Spleen (tissue), 11 donors: ENCODE data around the gene SHC2. TPM values are rescaled to one million over a fixed set of nuclear protein-coding genes. Genes with fewer than 3 reads are reported as not detected.

Experiments
- DNase-seq: peaks from one replicate; pipeline ENCODE4 v3.0.0-alpha.2; 2020
- H3K27ac ChIP-seq, 8 donors: fragments of 200-600 bp; sonication (generic) in 7 of 8; 1 replicate in 4 of 8; 2 replicates in 4 of 8; pipeline versions ENCODE4 v1.5.0 to v1.8.0; 2016 to 2021; ENCODE audit warnings: inconsistent platforms in 4 of 8, mild to moderate bottlenecking in 4 of 8, moderate library complexity in 1 of 8
- H3K27me3 ChIP-seq, 7 donors: fragments of 200-600 bp; sonication (generic) in 6 of 7; replicated peaks in 1 of 7; 1 replicate in 4 of 7; 2 replicates in 3 of 7; pipeline versions ENCODE4 v1.5.0 to v1.8.0; 2016 to 2021; ENCODE audit warnings: inconsistent platforms in 3 of 7, mild to moderate bottlenecking in 1 of 7
- H3K36me3 ChIP-seq, 6 donors: fragments of 200-600 bp; sonication (generic) in 5 of 6; 1 replicate in 4 of 6; 2 replicates in 2 of 6; pipeline versions ENCODE4 v1.5.0 to v1.8.0; 2016 to 2021; ENCODE audit warnings: inconsistent platforms in 2 of 6
- H3K4me1 ChIP-seq, 6 donors: fragments of 200-600 bp; sonication (generic) in 5 of 6; 1 replicate in 3 of 6; 2 replicates in 3 of 6; pipeline versions ENCODE4 v1.5.0 to v1.8.0; 2016 to 2021; ENCODE audit warnings: inconsistent platforms in 3 of 6
- H3K4me3 ChIP-seq, 8 donors: fragments of 200-600 bp; sonication (generic) in 7 of 8; 1 replicate in 4 of 8; 2 replicates in 4 of 8; pipeline versions ENCODE4 v1.5.0 to v1.8.0; 2016 to 2021; ENCODE audit warnings: inconsistent platforms in 4 of 8, mild to moderate bottlenecking in 4 of 8, moderate library complexity in 2 of 8
- H3K9me3 ChIP-seq, 8 donors: fragments of 200-600 bp; sonication (generic) in 7 of 8; 1 replicate in 4 of 8; 2 replicates in 4 of 8; pipeline versions ENCODE4 v1.5.0 to v1.8.0; 2016 to 2021; ENCODE audit warnings: inconsistent platforms in 4 of 8
- POLR2A ChIP-seq, 3 donors: fragments of 450-650 bp; IDR thresholded peaks; one replicate each; pipeline ENCODE4 v1.5.1; 2017; ENCODE audit warnings: antibody characterized with exemption in 3 of 3, mild to moderate bottlenecking in 1 of 3
- POLR2AphosphoS5 ChIP-seq, 3 donors: sonication (generic); formaldehyde crosslinking; IDR thresholded peaks; one replicate each; pipeline ENCODE4 v1.5.1; 2017; ENCODE audit warnings: antibody characterized with exemption in 3 of 3
- WGBS, 5 donors: extraction: QIAGEN DNeasy Blood & Tissue Kit in 3 of 5; methylation state at CpG; one replicate each; pipeline versions ENCODE4 v1.1.5 to v1.1.7; 2013 to 2018; 5-methylcytosine and 5-hydroxymethylcytosine counted together
- intact Hi-C: fragments of 100-400 bp; cut with DNase I; formaldehyde crosslinking; loops from one replicate; pipeline ENCODE4 v1.15.0; 2023; ENCODE audit warnings: low total_unique reads
- polyA plus RNA-seq, 3 donors: library from polyadenylated mRNA; stranded (reverse); fragments of 200-250 nt; gene quantifications; one replicate each; pipeline ENCODE4 v1.2.1, GENCODE V29; 2013
- total RNA-seq, 7 donors: library from RNA; depleted of rRNA in 3 of 7; stranded (reverse); fragments of >200 nt in 3 of 7; fragmentation: NEBNext Ultra II Directional in 4 of 7; extraction: Animal tissue kit (Norgen Biotek cat#: 25700) in 4 of 7; gene quantifications; one replicate each; pipeline versions ENCODE4 v1.1.0 to v1.2.1, GENCODE V29; 2016 to 2021
- TF ChIP-seq, protein P1 (sequence below), 11 experiments: fragments of 200-600 bp in 7 of 11; fragments of 450-650 bp in 4 of 11; sonication (generic) in 4 of 11; IDR thresholded peaks in 8 of 11; conservative IDR thresholded peaks in 3 of 11; 1 replicate in 7 of 11; 2 replicates in 4 of 11; pipeline versions ENCODE4 v1.4.0 to v1.8.0; 2016 to 2021; ENCODE audit warnings: antibody characterized with exemption in 11 of 11, inconsistent platforms in 4 of 11, mild to moderate bottlenecking in 1 of 11
- donor health status: healthy with polysubstance abuse.
- donor health status: DM: no; HTN: no; CAD: no; lungs with moderate emphysema.
- donor health status: DM: no; HTN: no; CAD: no.
- donor health status: Bipolar disorder and iron deficiency.
- donor health status: healthy.
- donor health status: DM: no; HTN: no; CAD: no.
- donor health status: DM: yes; HTN: yes; CAD: no.

SHC2 gene
- total and polyA plus RNA-seq, 10 donors: 19.6 to 123 (median 45.2) TPM

DNA sequence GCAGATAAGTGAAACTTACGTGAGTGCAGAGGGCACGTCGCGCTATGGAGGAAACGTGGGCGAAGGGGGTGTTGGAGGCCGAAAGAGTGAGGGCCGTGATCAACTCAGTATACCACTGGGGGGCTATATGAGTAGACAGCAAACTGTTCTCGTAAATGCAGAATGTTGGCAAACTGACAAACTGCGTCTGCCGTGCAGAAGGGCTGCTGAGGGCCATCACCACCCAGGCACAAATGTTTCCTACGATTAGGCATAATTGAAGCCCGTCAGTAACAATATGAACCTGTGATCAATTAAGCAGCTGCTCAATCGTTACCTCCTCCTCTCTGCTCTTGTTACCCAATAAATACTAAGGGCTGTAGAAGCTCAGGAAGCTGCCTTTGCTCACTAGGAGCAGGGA, 18.1 kb upstream of the SHC2 start:
- DNase-seq: no peak
- intact Hi-C loops: no loop called here
- Histone ChIP-seq H3K4me3 (no peak overlapping the region), H3K27me3 (peaks cover 0 to 19% (median 0%) of the 10 kb centered on the region in 7 donors), H3K4me1 (peaks cover 0 to 24% (median 9%) of the 10 kb centered on the region in 6 donors), H3K36me3 (no peaks in the 10 kb centered on the region), H3K9me3 (peaks cover 0 to 15% (median 0%) of the 10 kb centered on the region in 8 donors), H3K27ac (no peak overlapping the region)
- WGBS, 5 donors: 68 to 80% (median 77%) methylated on average over 14 of the region's 14 CpGs
- no peak for TF ChIP-seq POLR2A (IDR thresholded peaks at IDR 0.05)
- TF ChIP-seq, protein P1, sequence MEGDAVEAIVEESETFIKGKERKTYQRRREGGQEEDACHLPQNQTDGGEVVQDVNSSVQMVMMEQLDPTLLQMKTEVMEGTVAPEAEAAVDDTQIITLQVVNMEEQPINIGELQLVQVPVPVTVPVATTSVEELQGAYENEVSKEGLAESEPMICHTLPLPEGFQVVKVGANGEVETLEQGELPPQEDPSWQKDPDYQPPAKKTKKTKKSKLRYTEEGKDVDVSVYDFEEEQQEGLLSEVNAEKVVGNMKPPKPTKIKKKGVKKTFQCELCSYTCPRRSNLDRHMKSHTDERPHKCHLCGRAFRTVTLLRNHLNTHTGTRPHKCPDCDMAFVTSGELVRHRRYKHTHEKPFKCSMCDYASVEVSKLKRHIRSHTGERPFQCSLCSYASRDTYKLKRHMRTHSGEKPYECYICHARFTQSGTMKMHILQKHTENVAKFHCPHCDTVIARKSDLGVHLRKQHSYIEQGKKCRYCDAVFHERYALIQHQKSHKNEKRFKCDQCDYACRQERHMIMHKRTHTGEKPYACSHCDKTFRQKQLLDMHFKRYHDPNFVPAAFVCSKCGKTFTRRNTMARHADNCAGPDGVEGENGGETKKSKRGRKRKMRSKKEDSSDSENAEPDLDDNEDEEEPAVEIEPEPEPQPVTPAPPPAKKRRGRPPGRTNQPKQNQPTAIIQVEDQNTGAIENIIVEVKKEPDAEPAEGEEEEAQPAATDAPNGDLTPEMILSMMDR (IDR thresholded peaks at IDR 0.05 in 8 of 11, conservative IDR thresholded peaks at IDR 0.05 in 3 of 11): no peak
- no peak for TF ChIP-seq POLR2AphosphoS5 (IDR thresholded peaks at IDR 0.05)

DNA sequence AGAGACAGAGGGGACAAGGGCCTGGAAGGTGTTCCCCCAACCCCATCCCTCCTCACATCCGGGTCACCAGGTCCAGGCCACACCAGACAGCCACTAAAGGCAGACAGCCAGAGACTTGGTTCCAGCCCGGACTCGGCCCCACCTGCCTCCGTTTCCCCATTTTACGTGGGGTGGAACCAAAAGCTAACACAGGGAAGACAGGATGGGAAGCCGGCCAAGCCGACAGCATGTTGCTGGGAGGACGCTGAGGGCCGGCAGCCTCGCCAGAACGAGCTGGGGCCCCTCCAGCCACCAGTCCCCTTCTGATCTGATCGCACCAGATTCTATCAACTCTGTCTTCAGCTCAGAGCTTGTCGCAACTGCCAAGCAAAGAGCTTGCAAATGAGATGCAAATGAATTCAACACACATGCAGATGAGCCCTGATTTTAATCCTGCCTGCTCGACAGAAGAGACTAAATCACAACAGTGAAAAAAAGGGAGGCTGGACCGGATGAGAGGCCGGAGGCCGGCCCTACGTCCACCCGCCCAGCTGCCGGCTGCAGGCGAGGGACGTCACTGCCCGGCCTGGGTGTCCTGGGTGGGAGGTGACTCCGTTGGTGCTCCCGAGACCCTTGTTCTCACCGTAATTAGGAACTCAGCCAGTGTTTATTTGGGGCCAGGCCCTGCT, 17.5 kb upstream of the SHC2 start:
- no peak for DNase-seq
- intact Hi-C loops: no loop called here
- 76 to 82% (median 82%) methylated on average over 26 of the region's 26 CpGs for WGBS, 5 donors

DNA sequence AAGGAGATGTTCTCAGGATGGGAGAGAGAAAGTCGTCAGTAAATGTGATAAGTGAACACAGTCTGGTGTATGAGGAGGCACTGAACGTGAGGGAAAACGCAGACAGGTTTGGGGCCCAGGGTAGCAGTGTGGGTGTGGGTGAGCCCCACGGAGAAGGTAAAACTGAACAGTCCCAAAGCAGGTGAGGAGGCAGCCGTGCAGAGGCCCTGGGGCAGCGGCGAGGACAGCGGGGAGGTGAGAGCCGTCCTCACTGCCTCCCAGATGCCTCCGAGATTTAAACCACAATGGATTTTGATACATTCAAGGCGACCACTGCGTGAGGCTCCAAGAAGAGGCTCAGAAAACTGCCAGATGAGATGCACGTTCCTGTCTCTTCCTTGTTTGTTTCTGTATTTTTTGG, 14.5 kb upstream of the SHC2 start:
- Histone ChIP-seq H3K9me3 (peaks cover 0 to 5% (median 0%) of the 10 kb centered on the region in 8 donors), H3K36me3 (no peaks in the 10 kb centered on the region), H3K27ac (peak overlapping the region in 5 of 8 donors; percentile 72 to 83 (median 78)), H3K4me3 (no peak overlapping the region), H3K27me3 (peaks cover 0 to 21% (median 0%) of the 10 kb centered on the region in 7 donors), H3K4me1 (peaks cover 0 to 25% (median 9%) of the 10 kb centered on the region in 6 donors)
- no peak for DNase-seq
- intact Hi-C loops: no loop called here
- TF ChIP-seq, protein P1 (IDR thresholded peaks at IDR 0.05 in 8 of 11, conservative IDR thresholded peaks at IDR 0.05 in 3 of 11): no peak
- TF ChIP-seq POLR2A (IDR thresholded peaks at IDR 0.05): no peak
- TF ChIP-seq POLR2AphosphoS5 (IDR thresholded peaks at IDR 0.05): no peak
- 79 to 87% (median 83%) methylated on average over 13 of the region's 13 CpGs for WGBS, 5 donors

More for the DNA sequence above, 17.5 kb upstream of the SHC2 start:
- peaks cover 0 to 15% (median 0%) of the 10 kb centered on the region in 8 donors for H3K9me3 ChIP-seq
- no peak overlapping the region for H3K27ac ChIP-seq
- TF ChIP-seq POLR2A (IDR thresholded peaks at IDR 0.05) (no peak), POLR2AphosphoS5 (IDR thresholded peaks at IDR 0.05) (no peak)
- TF ChIP-seq, protein P1 (IDR thresholded peaks at IDR 0.05 in 8 of 11, conservative IDR thresholded peaks at IDR 0.05 in 3 of 11): no peak
- peaks cover 0 to 21% (median 0%) of the 10 kb centered on the region in 7 donors for H3K27me3 ChIP-seq
- no peak overlapping the region for H3K4me3 ChIP-seq
- peaks cover 0 to 25% (median 9%) of the 10 kb centered on the region in 6 donors for H3K4me1 ChIP-seq
- H3K36me3 ChIP-seq: no peaks in the 10 kb centered on the region
